Measurements from ENCODE around the gene SPOCK3.

SPOCK3 gene

GRCh38 chr4:167171928-167172327 is 62.4 kb downstream of the SPOCK3 start:
- DNase-seq: no peak

GRCh38 chr4:167168611-167169010 is 65.7 kb downstream of the SPOCK3 start:
- DNase-seq: no peak

DNA sequence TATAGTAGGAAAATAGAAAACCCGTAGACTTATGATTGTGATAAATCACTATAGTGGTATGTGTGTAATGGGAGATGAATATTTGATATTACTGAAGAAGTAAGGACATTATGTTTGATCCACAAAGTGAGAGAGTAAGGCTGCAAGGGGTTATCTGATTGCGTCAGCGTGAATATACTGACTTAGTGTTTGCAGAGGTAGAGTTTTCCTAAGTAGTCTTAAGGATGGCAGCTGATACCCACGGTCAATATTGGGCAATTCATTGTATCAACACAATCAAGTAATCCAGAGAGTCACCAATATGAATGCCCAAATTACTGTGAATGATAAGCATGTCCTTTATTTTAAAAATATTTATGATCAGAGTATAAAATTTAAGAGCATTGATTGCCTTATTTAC is 83.7 kb downstream of the SPOCK3 start:
- DNase-seq: no peak

DNA sequence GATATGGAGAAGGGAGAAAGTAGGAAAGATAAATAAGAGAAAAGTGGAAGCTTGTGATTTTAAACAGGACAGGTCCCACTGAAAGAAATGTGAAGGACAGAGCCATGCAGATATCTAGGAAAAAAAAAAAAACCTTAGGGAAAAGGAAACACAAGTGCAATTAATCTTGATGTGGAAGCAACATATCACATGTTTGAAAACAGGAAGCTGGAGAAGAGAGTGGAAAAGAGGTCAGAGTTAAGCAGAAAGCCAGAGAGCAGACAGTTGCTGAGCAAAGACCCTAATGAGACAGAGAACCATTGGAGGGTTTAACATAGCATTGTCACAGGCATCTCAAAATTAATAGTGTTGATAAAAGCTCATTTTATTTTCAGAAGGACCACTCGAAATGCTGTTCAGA is 89.7 kb downstream of the SPOCK3 start:
- DNase-seq: no peak

GRCh38 chr4:167143018-167143417 is 91.3 kb downstream of the SPOCK3 start:
- DNase-seq: no peak

DNA sequence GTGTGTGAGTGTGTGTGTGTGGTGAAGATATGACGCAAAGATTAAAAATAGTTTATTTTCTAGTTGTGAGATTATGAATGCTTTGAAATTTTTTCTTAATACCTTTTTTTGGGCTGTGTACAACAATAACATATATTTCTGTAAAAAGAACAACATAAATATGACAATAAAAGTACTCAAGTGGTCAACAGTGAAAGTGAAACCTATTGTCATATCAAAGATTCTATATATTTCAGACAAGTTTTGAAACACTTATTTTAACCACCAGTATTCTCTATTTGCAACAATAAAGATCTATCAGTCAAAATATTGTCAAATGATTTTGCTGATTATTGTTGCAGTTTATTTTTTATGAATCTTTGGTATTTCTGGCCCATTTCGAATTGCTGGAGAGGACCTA is 98.0 kb downstream of the SPOCK3 start:
- no peak for DNase-seq

DNA sequence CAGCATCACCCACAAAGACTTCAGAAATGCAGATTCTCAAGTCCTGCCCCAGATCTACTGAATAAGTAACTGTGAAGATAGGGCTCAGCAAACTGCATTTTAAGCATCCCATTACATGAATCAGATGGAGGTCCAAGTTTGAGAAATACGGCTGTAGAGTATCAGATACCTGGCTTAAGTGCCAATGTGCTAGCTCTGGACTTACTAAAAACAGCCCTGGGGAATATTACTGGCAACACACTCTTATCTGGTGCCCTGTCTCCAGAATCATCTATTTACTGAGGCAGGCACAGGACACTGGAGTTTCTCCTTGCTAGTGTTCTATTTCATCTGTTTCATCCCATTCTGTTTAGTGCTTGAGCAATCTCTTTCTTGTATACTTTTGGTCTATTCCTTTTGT is 105.1 kb downstream of the SPOCK3 start:
- DNase-seq: no peak

- no peak for DNase-seq
These were observed 114.9 kb downstream of the SPOCK3 start for GRCh38 chr4:167119392-167119791.

GRCh38 chr4:167117273-167117672 is 117.0 kb downstream of the SPOCK3 start:
- DNase-seq: no peak

DNA sequence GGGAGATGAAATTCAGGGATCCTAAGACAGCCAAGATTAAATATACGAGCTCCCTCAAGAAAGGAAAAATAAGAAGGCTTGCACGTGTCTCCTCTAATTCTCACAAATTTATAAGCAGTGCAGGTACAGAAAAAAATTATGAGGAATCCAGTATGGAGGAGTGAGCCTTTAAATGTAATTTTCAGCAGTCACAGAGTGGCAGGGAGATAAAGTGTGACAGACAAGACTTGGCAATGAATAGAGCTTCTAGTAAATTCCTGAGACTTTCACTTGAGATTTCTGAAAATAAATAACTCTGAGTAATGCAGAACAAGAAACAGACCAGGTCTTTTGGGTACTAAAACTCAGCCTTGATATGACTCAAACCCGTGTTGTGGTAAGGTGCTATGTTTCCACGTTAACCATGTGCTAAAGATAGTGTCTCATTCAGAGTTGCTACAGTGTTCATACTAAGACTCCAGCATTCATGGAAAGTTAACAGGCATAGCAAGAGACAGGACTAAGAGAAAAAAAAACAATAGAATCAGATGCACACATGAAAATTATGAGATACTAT is 119.8 kb downstream of the SPOCK3 start:
- DNase-seq: no peak

GRCh38 chr4:167111622-167112021 is 122.7 kb downstream of the SPOCK3 start:
- no peak for DNase-seq

GRCh38 chr4:167111092-167111491 is 123.2 kb downstream of the SPOCK3 start:
- no peak for DNase-seq

DNA sequence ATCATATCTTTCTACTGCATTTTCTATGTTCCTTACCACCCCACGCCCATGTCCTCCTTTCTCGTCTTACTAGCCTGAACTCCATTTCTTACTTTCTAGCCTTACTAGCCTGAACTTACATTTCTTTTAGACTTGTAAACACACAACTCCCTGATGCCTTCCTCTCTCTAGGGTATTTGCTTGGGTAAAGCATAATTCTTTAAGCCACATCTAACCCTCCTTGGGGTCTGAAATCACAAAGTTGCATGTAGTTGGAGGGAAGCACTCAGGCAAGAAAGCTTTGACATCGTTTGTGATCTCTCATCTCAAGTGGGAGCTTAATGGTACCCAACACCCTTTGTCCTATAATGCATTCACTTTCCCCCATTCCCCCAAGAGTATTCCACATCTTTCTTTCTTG is 124.4 kb downstream of the SPOCK3 start:
- DNase-seq: no peak

DNA sequence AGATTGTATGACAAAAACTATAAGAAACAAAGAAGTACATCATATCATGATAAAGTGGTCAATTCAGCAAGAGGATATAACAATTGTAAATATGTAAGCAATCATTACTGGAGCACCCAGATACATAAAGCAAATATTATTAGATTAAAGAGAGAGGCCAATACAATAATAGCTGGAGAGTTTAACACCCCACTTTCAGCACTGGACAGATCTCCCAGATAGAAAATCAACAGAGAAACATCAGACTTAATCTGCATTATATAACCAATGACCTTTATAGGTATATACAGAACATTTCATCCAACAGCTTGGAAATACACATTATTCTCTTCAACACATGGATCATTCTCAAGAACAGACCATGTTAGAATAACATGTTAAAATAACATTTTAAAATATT is 128.4 kb downstream of the SPOCK3 start:
- DNase-seq: no peak

DNA sequence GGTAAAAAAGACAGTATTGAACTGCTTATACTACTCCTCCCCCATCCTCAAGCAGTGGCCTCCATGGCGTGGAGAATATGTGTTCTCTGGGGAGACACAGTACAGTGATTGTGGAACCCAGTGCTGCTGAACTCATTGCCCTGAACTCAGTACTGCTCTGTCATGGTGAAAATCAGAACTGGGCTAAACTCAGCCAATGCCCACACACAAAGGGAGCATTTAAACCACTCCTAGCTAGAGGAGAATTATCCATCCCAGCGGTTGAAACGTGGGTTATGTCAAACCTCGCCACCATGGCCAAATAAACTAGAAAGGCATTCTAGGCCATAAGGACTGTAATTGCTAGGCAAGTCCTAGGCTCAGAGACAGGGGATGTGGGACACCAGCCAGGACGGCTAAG is 131.8 kb downstream of the SPOCK3 start:
- DNase-seq: no peak

DNA sequence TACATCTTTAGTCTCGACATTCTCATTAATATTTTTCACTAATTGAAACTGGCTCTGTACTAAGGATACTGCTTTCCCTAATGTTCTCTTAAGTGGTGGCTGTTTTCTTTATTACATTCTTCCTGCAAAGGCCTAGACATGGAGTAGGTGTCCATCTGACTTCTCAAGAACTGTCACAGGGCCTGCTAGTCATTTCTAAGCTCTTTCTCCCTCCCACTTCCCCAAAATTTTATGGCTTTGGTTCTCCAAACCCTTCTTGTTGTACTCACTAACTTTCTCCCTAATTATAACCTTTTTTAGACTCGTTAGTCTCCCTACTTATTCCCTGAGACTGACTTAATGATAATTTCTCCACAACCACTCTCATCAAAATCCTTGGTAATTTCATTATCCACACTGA is 133.3 kb downstream of the SPOCK3 start:
- DNase-seq: no peak

DNA sequence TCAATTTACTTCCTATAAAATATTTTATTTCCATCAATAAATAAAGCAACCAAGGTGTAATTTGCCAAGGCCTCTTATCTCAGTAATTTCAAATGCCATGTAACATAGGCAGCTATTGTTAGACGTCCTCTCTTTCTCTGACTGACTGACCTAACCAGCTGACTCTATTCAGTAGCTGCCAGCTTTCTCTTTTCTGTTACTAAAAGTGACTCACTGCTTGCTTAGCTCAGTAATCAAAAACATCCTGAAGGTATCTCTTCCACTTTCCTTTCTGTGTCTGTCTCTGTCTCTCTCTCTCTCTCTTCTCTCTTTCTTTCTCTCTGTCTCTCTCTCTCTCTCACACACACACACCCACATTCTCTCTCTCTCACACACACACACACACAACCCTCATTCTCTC is 134.2 kb downstream of the SPOCK3 start:
- no peak for DNase-seq

DNA sequence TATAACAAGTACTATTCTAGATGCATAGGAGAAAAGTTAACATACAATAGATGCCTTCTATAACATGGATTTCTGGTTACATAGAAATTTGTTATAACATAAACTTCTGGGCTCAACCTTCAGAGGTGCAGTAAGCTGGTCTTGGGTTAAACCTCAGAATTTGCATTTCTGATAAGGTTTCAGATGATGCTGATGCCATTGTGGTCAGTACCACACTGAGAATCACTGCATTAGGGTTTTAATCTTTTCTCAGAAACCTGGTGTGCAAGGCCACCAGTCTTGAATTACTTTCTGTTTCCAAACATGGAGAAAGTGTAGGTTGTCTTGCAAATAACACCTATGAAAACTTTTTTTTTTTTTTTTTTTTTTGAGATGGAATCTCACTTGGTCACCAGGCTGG is 146.2 kb downstream of the SPOCK3 start:
- DNase-seq: no peak

DNA sequence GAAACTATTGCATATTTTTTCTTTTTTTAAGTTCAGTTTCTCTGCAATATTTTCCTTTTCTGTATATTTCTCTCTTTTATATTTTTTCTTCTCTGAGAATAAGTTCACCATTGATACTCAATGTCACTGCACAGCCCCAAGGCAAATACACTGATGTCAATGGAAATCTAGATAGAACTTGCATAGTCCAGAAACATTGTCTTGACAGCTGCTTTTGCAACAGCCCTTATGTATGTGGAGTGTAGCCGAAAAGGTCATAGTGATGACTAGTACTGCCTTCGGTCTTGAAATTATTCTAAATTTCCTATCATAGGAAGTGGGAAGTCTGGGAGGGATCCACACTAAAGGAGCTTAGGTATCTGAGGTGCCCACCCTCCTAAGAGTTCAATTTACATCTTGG is 150.0 kb downstream of the SPOCK3 start:
- DNase-seq: no peak

DNA sequence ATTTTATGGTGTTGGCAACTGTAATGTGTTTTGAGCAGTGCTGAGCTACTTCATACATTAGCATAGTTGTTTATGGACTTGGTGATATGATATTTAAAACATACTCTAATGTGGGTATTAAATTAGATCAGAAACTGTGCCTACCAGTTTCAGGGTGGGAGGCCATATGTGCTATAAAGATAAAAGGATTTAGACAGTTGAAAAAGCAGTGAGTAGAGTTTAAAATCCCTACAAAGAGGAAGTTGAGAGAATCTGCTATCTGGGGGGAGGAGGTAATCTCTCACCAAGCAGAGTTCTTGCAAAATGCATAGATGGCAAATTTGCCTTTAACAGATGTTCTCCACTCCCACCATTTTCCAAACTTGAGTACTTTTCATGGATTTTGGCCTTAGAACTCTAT is 154.5 kb downstream of the SPOCK3 start:
- no peak for DNase-seq

- no peak for DNase-seq
These were observed 181.6 kb downstream of the SPOCK3 start for GRCh38 chr4:167052631-167053091.

GRCh38 chr4:167049257-167049656 is 185.0 kb downstream of the SPOCK3 start:
- DNase-seq: no peak

DNA sequence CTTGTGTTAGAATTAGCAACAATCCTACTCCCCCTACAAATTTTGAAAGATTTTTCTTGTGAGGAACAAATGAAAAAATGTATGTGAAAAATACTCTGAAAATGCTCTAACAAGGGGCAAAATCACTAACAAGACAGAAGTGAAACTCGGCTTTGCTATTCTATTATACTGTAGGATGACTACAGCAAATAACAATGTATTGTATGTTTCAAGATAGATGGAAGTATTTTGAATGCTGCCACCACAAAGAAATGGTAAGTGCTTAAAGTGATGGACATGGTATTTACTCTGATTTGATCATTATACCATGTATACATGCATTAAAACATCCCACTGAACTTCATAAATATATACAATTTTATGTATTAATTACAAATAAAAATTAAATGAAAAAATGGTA is 192.8 kb downstream of the SPOCK3 start:
- no peak for DNase-seq

- DNase-seq: no peak
These were observed 198.9 kb downstream of the SPOCK3 start for GRCh38 chr4:167035390-167035789.

- DNase-seq: no peak
These were observed 199.3 kb downstream of the SPOCK3 start for GRCh38 chr4:167034983-167035382.

DNA sequence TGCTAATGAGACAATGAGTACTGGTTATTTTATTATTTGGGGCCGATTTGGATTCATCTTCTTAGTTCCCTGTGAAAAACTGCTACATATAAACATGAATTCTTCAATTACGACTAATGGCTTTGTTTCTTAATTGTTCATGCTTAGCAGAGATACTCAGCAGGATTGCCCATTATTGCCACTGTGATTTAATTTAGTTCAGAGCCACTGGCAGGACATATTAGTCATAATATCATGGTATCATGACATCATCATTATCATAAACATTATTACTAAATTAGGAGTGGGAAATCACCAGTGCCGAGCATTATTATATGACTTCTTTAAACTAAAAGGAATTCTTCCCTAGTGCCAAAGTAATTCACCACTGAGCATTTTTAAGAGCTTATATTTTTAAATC is 201.4 kb downstream of the SPOCK3 start:
- DNase-seq: no peak
